SK-N-MC (cell line): Measurements from ENCODE around the gene BLOC1S2.
"Not testable (repeated sequence)": the region's sequence is repeated elsewhere in the genome, so short reads cannot be mapped to it uniquely, and the experiment has no call there.

ENCODE experiments used
- DNase-seq: peaks from one replicate; pipeline ENCODE4 v3.0.0-alpha.2; 2011; ENCODE audit warnings: low read depth, low spot score
- H3K27ac ChIP-seq: fragments of 200-600 bp; sonication (generic); 2 replicates; pipeline ENCODE4 v1.5.1; 2016; ENCODE audit warnings: mixed run types
- H3K36me3 ChIP-seq: fragments of 200-600 bp; sonication (generic); 2 replicates; pipeline ENCODE4 v1.6.1; 2017; ENCODE audit warnings: antibody characterized with exemption, low read length, mixed read lengths; ENCODE audit not compliant: insufficient read depth
- H3K4me3 ChIP-seq: fragments of 200-600 bp; sonication (generic); 2 replicates; pipeline ENCODE4 v1.5.1; 2016
- H3K9ac ChIP-seq: fragments of 200-600 bp; sonication (generic); 2 replicates; pipeline ENCODE4 v1.8.0; 2017; ENCODE audit warnings: mixed run types, mixed read lengths; ENCODE audit not compliant: insufficient read length
- H3K9me3 ChIP-seq: fragments of 200-600 bp; sonication (generic); 2 replicates; pipeline ENCODE4 v1.6.1; 2017; ENCODE audit warnings: low read depth, mild to moderate bottlenecking, antibody characterized with exemption, low read length, moderate library complexity, mixed read lengths
- EZH2 ChIP-seq: fragments of 200-600 bp; sonication (generic); IDR thresholded peaks from one replicate; pipeline ENCODE4 v1.6.1; 2017; ENCODE audit warnings: antibody characterized with exemption
- FOXP2 ChIP-seq: optimal IDR thresholded peaks from 2 replicates; pipeline ENCODE3; 2011; ENCODE audit warnings: mild to moderate bottlenecking, moderate library complexity; ENCODE audit not compliant: insufficient read depth; ENCODE audit errors: extremely low read length, control extremely low read depth
- POLR2AphosphoS5 ChIP-seq: IDR thresholded peaks from 2 replicates; pipeline ENCODE4 v1.6.1; 2012; ENCODE audit warnings: mild to moderate bottlenecking, low read depth, low read length, borderline replicate concordance

The BLOC1S2 gene

DNA sequence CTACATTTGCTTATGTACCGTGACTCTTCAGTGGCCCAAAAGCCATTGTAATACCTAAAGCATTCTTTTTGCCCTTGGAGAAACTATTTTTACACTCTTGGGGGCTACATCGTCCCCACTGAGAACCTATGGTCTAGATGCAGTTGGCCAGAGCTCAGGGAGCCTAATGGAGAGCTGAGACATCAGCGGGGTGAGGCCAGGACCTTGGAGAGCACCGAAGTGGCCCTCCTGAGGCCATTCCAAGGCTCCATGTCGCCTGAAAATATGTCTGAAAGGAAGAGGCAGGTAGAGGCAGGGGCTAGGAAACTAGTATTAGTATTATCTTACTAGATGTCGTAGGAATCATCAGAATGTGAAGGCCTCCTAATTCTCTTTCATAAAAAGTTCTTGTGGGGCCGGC is 38.7 kb upstream of the BLOC1S2 start:
- no peak for TF ChIP-seq EZH2
- TF ChIP-seq FOXP2, result no peak
- TF ChIP-seq POLR2AphosphoS5, result no peak
- Histone ChIP-seq H3K9me3 (no peaks in the 10 kb centered on the region), H3K4me3 (no peak overlapping the region), H3K9ac (no peak overlapping the region), H3K27ac (no peak overlapping the region), H3K36me3 (no peaks in the 10 kb centered on the region)
- DNase-seq, result no peak

DNA sequence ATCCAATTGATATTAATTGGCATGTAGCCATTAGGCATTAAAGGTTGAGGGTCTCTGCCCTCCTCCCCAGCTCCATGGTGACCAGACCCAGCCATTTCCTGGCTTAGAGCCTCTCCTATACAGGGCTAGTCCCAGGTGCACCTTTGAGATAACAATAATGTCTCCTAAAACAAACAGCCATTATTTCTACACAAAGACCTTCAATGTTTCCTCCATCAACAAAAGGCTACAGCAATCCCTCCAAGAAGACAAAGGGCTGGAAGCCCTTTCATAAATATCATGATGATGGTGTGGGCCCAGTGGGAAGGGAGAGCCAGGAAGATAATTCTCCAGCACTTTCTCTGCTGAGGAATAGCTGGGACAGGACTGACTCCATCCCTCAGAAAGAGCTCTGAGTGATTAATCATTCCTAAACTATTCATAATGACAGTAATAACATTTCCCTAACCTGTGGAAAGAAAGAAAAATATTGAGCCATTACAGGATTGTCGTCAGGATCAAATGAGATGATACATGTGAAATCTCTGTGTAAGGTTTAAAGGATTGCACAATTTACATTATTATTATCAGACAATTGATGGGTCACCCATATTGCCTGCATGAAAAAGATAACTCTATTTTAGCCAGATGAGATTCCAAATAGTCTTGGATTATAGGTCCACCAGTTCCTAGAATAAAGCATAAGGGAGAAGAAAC is 33.4 kb upstream of the BLOC1S2 start:
- Histone ChIP-seq H3K9me3 (no peaks in the 10 kb centered on the region), H3K27ac (no peak overlapping the region), H3K36me3 (no peaks in the 10 kb centered on the region), H3K4me3 (no peak overlapping the region), H3K9ac (no peak overlapping the region)
- DNase-seq, result no peak
- TF ChIP-seq POLR2AphosphoS5 (no peak), EZH2 (no peak), FOXP2 (no peak)

DNA sequence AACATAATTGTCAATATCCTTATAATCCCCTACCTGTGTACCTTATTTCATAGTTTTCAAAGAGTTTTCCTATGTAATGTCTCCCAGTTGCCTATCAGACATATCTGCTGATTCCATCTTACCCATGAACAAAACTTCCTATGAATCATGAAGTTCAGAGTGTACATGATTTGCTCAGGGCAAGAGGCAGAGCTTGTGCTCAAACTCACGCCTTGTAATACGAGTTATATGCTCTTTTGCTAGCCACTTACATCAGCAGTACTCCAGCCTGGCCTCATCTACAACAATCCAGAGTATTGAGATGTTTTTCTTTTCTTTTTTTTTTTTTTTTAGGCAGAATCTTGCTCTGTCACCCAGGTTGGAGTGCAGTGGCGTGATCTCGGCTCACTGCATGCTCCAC is 31.7 kb upstream of the BLOC1S2 start:
- no peak overlapping the region for H3K9ac ChIP-seq
- H3K36me3 ChIP-seq, result no peaks in the 10 kb centered on the region
- H3K27ac ChIP-seq, result 0 out of 2 replicates have a peak overlapping the region, but pooled peaks have one; percentile 25
- DNase-seq, result no peak
- no peaks in the 10 kb centered on the region for H3K9me3 ChIP-seq
- TF ChIP-seq FOXP2, result no peak
- no peak for TF ChIP-seq EZH2
- no peak for TF ChIP-seq POLR2AphosphoS5
- H3K4me3 ChIP-seq, result no peak overlapping the region

DNA sequence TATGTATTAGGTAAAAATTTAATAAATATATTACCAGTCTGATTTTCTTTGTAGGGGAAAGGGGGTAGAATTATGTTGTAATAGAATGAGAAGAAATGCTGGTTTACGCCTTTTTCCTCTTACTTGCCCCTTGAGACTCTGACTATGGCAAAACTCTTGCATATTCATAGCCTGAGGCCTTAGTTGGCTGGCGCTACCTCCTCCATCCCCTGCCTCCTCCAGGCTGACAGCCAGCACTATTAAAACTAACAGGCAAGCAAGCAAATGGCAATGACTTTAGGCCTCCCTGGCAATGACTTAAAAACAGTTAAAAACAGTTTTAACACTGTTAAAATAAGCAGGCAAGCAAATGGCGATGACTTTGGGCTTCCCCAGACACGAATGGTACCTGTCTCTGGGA is 29.1 kb upstream of the BLOC1S2 start:
- peak; percentile 78 for DNase-seq
- no peaks in the 10 kb centered on the region for H3K9me3 ChIP-seq
- no peak overlapping the region for H3K9ac ChIP-seq
- H3K36me3 ChIP-seq, result no peaks in the 10 kb centered on the region
- H3K4me3 ChIP-seq, result peak overlapping the region; percentile 43; the same call in 1 of the 2 replicates
- TF ChIP-seq EZH2 (no peak), POLR2AphosphoS5 (peak; percentile 37; the same call in 1 of the 2 replicates), FOXP2 (peak; percentile 11)
- H3K27ac ChIP-seq, result peak overlapping the region; percentile 95

DNA sequence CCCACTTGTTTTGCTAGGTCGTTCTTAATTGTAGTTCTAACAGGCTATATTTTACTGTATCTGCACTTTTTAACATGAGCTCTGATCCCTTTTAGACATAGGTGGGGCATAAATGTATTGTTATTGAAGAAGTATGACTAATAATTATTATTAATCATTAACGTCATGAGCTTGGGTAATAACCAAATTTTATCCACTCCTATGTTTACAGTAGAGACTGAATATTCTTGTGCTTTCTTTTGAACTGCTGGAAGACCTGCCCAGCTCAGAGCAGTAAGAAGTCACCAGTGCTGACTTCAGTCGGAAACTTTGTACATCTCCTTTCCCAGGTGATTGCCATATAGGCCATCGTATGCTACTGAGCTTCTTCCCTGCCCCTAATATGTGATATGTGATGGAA is 24.8 kb upstream of the BLOC1S2 start:
- Histone ChIP-seq H3K4me3 (no peak overlapping the region), H3K9ac (no peak overlapping the region), H3K36me3 (no peaks in the 10 kb centered on the region), H3K27ac (no peak overlapping the region), H3K9me3 (no peaks in the 10 kb centered on the region)
- TF ChIP-seq EZH2 (no peak), FOXP2 (no peak), POLR2AphosphoS5 (no peak)
- DNase-seq, result no peak

DNA sequence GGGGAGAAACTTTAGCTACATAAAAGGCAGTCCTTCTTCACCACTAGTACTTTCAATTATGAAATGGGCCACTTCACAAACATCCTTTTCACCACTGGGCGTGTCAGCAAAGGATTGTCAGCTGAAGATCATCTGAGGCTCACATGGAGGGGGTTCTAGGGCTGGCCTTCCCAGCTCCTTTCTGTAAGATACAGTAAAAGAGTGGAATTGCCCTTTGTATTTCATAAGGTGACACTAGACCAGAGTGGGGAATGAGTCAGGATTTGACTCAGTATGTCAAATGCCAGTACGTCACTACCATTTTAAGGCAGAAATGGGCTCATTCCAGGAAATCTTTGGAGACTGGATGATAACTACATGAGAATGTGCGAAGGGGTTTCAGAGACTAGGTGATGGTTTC is 21.2 kb upstream of the BLOC1S2 start:
- H3K9me3 ChIP-seq, result no peaks in the 10 kb centered on the region
- no peak for TF ChIP-seq FOXP2
- no peak for TF ChIP-seq POLR2AphosphoS5
- TF ChIP-seq EZH2, result no peak
- no peak overlapping the region for H3K9ac ChIP-seq
- no peak overlapping the region for H3K4me3 ChIP-seq
- DNase-seq, result no peak
- H3K36me3 ChIP-seq, result no peaks in the 10 kb centered on the region
- no peak overlapping the region for H3K27ac ChIP-seq

DNA sequence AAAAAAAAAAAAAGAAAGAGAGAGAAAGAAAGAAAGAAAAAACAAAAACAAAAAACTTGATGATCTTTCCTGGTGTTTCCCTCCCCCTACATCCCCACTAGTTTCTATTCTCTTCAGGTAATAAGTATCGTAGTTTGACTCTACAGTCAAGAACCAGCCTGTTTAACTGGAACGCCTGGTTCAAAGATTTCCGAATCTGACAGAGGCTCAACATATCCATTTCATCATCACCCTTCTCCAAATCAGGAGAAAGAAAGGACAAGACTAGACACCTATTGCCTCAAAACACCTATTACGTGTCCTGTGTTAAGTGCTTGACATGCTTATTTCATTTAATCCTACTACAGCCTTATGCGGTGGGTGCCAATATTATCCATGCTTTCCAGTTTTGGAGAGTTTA is 20.4 kb upstream of the BLOC1S2 start:
- DNase-seq, result no peak
- no peak overlapping the region for H3K9ac ChIP-seq
- no peaks in the 10 kb centered on the region for H3K36me3 ChIP-seq
- H3K27ac ChIP-seq, result no peak overlapping the region
- no peaks in the 10 kb centered on the region for H3K9me3 ChIP-seq
- no peak for TF ChIP-seq FOXP2
- TF ChIP-seq EZH2, result no peak
- no peak for TF ChIP-seq POLR2AphosphoS5
- H3K4me3 ChIP-seq, result no peak overlapping the region

DNA sequence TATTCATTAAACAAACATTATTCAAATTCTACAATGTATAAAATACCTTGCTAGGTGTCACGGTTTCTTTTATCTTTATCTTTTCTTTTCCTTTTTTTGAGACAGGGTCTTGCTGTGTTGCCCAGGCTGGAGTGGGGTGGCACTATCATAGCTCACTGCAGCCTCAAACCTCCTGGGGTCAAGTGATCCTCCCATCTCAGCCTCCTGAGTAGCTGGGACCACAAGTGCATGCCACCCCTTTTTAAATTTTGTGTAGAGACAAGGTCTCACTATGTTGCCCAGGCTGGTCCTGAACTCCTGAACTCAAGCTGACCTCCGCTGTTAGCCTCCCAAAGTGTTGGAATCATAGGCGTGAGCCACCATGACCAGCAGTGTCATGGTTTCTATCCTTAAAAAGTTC is 17.9 kb upstream of the BLOC1S2 start:
- TF ChIP-seq POLR2AphosphoS5 (no peak), EZH2 (no peak), FOXP2 (no peak)
- no peaks in the 10 kb centered on the region for H3K36me3 ChIP-seq
- no peak overlapping the region for H3K9ac ChIP-seq
- H3K4me3 ChIP-seq, result no peak overlapping the region
- no peaks in the 10 kb centered on the region for H3K9me3 ChIP-seq
- DNase-seq, result no peak
- no peak overlapping the region for H3K27ac ChIP-seq

DNA sequence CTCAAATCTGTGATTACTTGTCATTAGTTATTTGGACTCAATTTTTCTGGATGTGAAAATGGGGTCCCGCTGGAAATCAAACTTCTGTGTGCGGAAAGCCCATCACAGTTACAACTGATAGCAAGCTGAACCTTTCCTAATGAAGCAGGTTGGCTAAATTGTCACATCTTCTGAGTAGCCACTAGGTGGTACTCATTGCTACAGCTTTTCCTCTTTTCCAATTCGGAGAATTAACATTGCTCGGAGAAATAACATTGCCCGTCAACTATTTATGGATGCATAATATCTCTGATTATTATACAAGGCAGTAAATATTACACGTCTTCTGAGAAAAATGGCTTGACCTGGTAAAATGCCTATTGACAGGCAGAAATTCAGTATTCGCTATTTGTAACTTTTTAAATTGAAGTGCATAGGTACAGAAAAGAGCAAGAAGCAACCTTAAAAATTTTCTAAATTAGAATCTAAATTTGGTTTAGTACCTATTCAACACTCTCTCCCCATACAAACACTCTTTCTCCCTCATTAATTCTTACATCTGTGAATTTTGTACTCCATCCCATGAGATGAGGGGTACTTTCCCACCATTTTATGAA is 17.3 kb upstream of the BLOC1S2 start:
- TF ChIP-seq POLR2AphosphoS5, result no peak
- TF ChIP-seq EZH2, result no peak
- TF ChIP-seq FOXP2, result no peak
- DNase-seq, result no peak
- no peaks in the 10 kb centered on the region for H3K9me3 ChIP-seq
- H3K9ac ChIP-seq, result no peak overlapping the region
- H3K4me3 ChIP-seq, result no peak overlapping the region
- no peak overlapping the region for H3K27ac ChIP-seq
- no peaks in the 10 kb centered on the region for H3K36me3 ChIP-seq

DNA sequence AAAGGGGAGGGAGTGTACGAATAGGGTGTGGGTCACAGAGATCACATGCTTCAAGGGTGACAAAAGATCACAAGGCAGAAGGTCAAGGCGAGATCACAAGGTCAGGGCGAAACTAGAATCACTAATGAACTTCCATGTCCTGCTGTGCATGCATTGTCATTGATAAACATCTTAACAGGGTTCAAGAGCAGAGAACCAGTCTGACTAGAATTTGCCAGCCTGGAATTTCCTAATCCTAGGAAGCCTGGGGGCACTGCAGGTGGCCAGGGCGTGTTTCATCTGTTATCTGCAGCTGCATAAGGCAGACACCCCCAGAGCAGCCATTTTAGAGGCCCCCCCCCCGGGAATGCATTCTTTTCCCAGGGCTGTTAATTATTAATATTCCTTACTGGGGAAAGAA is 14.6 kb upstream of the BLOC1S2 start:
- H3K27ac ChIP-seq, H3K4me3 ChIP-seq, H3K36me3 ChIP-seq, H3K9me3 ChIP-seq, DNase-seq, H3K9ac ChIP-seq: not testable (repeated sequence)
